GM21737 (cell line): ENCODE results near the gene EREG.
"Not testable (repeated sequence)": the region's sequence is repeated elsewhere in the genome, so short reads cannot be mapped to it uniquely, and the experiment has no call there.

Experiments used
- ATAC-seq: cut with Tn5 transposase; IDR thresholded peaks from one replicate; pipeline ENCODE4 v1.9.1; 2021; ENCODE audit warnings: mild to moderate bottlenecking, moderate library complexity; ENCODE audit not compliant: unreplicated experiment

The EREG gene

DNA sequence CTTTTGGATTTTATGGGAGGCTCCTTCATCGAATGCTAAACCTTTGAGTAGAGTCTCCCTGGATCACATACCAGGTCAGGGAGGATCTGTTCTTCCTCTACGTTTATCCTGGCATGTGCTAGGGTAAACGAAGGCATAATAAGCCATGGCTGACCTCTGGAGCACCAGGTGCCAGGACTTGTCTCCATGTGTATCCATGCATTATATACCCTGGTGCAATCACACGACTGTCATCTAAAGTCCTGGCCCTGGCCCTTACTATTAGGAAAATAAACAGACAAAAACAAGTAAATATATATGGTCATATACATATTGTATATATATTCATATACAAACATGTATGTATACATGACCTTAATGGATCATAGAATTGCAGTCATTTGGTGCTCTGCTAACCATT, 21.2 kb downstream of the EREG start:
- ATAC-seq = no peak

DNA sequence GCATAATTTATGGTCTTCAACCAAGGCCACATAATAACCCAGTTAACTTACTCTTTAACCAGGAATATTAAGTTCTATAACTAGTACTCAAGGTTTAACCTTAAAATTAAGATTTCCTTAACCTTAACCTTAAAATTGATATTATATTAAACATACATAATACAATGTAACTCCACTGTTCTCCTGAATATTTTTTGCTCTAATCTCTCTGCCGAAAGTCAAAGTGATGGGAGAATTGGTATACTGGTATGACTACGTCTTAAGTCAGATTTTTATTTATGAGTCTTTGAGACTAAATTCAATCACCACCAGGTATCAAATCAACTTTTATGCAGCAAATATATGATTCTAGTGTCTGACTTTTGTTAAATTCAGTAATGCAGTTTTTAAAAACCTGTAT, 22.8 kb downstream of the EREG start:
- ATAC-seq = no peak

DNA sequence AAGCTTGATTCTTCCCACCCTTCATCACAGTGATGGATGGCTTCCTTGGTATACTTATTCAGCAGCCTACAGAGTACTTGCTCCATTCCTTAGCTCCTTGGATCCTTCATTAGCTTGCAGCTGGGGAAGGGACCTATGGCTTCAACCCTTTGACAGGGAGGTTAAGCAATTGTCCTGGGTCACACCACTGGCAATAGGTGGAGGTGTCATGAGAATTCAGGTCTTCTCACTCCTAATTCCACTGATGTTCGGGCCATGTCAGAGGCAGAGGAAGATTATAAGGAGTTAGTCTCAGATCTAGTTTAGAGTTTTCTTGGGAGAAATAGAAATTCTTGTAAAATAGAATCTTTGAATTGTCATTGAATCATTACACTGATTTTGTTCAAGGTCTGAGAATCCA, 24.5 kb downstream of the EREG start:
- ATAC-seq = no peak

DNA sequence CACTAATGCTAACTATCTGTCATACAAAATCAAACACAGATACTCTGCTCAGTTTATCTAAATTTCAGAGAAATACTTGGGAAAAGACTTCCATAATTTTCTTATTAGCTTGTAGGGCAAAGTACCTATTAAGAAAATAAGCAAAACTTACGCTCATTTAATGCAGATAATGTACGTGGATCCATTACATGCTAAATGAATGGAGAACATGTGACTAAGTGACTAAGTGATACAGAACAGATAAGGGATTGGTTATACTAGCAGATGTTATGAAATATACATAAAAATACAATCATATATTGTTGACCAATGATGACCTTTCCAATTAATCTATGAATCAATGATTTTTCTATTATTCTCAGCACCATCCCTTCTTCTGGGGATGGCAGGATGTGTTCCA, 25.7 kb downstream of the EREG start:
- no peak for ATAC-seq

DNA sequence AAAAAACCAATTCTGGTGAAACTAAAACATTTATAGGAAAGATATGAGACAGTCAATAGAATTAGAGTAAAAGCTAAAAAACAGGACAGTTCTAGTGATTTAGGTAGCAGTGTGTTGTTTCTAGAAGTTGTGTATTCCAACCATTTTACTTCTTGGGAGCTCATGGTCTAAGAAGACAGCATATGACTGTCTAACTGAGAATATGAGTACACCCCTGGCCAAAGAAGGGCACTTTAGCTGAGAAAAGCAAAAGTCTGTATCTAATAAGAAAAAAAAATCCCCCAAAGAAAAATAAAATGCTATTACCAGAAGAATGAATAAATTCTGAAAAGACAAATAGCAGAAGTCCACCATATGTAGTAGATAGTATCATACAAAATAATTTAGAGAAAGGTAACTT, 26.4 kb downstream of the EREG start:
- ATAC-seq = no peak

DNA sequence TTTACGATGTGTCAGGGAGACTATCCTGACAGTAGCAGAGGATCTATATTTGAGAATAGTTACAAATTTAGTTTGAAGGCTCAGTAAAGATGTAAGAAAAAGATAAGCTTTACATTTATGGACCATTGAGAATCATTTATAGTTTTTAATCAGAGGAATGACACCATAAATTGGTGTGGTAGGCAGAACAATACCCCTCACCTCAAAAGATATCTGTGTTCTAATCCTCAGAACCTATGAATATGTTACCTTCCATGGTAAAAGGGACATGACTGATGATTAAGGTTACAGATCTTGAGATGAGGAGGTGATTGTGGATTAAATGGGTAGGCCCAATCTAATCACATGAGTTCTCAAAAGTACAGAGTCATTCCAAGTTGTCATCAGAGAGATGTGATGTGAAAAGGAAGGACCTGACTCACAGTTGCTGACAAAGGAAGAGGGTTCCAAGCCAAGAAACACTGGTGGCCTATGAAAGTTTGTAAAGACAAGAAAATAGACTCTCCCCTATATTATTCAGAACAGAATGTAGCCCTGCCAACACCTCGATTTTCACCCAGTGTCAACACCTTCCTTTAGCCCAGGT, 27.0 kb downstream of the EREG start:
- ATAC-seq = no peak

DNA sequence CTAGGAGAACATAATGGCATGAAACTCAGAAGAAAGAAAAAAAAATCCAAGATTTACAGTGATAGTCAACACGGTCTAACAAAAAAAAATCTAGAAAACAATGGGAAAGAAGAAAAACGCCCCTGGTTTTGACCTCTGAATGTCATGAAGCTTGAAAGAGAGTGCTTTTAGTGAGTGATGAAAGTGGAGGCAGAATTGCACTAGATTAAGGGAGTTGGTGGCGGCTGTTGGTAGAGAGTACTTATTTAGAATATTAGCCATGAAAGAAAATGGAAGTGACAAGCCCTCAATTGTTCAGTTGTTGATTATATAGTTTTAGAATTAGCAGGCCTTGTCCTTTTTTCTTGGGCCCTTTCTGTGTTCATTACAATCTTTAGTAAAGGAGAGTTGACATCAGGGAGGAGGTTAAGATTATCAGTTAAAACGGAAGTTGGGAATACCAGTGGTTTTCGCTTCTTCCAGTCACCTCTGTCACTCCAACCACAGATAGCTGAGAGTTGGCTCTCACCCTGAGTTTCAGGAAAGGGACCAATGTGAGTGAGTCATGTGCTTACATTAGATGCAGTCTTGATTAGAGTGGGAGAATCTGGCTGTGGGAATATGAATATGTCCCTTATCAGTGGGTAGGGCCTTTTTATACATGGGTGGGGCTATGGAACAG, 29.7 kb downstream of the EREG start:
- ATAC-seq = no peak

DNA sequence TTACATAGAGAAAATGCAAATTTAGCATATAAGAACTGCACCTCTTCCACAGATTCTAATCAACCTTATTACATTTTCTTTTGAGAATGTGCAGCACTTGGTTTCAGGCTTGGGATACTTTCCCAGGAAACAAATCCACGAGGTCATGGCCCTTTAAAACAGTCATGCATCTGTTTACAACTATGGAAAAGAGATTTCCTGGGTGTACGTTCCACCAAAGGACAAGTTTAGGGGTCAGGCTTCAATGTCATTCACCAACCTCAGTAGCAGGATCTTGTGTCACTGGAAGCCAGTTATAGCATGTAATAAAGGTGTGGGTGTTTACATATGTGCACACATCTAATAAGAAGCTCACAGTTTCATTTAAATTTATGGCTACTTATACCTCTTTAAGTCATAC, 30.7 kb downstream of the EREG start:
- no peak for ATAC-seq

DNA sequence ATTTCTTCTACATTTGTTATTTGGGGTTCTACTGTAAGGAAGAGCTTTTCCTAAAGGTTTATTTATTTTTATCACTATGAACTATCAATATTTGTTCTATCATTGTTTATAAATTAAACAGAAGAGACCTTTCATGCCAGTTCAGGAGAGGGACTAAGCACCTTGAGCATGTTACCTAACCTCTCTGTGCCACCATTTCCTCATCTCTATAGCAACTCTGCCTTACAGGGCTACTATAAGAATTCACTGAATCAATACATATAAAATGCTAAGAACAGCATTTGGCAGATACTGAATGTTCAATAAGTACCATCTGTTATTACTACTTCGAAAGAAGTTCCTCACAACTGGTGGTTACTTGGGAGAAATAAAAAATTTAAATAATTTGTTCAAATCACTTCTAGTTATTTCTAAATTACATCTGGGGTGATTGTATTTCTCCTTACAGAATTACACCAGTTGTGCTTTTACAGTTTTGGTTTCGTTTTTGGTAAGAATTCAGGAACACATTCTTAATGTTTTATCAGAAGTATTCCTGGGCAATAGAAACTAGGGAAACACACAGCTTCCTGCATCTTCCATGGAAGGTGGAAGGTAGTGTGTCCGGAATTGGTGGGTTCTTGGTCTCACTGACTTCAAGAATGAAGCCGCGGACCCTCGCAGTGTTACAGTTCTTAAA, 32.9 kb downstream of the EREG start:
- no peak for ATAC-seq

DNA sequence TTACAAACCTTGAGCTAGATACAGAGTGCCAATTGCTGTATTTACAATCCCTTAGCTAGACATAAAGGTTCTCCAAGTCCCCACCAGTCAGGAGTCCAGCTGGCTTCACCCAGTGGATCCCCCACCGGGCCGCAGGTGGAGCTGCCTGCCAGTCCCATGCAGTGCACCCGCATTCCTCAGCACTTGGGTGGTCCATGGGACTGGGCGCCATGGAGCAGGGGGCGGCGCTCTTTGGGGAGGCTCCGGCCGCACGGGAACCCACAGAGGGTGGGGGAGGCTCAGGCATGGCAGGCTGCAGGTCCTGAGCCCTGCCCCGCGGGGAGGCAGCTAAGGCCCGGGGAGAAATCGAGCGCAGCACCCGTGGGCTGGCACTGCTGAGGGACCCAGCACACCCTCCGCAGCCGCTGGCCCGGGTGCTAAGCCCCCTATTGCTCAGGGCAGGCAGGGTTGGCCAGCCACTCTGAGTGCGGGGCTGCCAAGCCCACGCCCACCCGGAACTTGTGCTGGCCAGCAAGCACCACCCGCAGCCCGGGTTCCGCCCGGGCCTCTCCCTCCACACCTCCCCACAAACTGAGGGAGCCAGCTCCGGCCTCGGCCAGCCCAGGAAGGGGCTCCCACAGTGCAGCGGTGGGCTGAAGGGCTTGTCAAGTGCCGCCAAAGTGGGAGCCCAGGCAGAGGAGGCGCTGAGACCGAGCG, 34.1 kb downstream of the EREG start:
- ATAC-seq = not testable (repeated sequence)

DNA sequence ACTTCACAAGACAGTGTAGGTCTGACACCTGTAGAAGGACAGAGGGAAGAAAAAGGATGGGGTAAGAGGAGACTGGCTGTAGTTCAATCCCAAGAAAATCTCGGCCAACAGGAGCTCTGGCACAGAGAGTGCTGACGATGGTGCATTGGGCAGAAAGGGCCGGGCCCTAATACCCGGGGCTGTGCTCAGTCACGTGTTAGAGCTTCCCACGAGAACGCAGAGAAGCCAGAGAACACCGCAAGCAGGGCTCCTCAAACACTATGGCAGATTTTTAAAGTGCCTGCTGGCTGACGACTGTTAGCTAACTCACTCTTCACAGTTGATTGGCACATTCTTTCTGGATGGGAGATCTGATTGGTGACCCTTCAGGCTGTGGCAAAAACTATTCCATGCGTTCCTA, 35.5 kb downstream of the EREG start:
- no peak for ATAC-seq

DNA sequence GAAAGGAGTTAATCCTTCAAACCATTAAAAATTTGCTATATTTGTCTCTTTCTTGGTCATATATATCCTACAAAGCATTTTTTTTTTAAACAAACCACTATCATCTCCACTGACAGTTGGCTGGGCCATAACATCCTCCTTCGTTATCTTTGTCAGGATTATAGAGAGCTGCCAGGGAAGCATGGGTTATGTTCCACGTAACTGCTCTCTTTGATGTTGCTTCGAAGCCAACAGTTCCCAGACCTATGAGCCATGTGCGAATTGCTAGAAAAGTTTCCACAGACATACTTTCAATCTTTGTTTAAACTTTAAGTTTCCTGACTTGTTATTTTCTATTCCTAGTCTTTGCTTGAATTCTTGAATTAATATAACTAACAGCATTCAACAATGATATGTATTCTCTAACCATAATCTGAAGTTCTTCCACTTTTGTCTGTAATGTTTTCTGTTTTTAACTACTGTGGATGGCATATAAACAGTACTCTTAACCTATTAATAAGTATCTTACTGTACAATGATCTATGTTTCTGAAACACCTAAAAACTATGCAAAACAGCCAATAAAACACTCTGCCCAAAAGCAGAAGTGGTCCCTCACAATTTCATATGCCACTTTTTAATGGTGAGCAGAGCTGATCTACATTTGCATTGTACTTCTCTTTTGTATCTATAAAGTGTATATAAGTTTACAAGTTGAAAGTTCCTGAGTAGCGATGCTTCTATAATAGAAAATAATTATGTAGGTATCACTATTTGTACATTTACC, 37.9 kb downstream of the EREG start:
- peak; percentile 86 for ATAC-seq

DNA sequence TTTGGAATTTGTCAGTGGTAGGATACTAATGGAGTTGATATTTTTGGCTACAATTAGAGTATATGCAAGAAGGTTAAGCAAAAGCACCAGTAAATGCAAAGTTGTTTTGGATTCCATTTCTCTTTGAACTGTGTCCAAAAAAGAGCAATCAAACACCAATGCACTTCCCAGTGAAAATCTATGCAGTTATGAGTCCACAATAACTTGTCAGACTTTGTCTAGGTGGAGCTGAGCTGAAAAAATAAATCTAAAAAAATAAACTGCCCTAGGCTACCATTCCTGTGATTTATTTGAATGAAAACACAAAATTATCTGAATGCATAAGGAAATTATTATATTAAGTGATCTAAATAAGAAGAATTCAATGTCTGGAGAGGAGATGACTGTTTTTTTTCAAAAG, 42.9 kb downstream of the EREG start:
- no peak for ATAC-seq

DNA sequence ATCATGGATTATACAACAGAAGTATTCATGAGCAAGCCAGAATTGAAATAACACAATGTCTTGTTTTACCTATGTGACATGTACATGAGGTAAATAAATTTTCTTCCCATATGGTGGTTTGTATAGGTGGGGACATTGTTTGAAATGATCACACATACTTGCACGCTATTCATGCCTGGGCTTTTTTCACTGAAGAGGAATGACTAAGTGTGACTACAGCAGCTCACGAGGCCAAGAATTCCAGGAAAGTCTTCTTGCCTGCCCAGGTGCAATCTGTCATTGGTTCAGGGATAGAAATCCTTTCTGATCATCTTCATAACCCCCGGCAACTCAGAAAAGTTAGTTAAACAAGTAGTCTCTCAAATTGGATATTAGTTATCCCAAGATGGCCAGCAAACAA, 43.7 kb downstream of the EREG start:
- no peak for ATAC-seq

DNA sequence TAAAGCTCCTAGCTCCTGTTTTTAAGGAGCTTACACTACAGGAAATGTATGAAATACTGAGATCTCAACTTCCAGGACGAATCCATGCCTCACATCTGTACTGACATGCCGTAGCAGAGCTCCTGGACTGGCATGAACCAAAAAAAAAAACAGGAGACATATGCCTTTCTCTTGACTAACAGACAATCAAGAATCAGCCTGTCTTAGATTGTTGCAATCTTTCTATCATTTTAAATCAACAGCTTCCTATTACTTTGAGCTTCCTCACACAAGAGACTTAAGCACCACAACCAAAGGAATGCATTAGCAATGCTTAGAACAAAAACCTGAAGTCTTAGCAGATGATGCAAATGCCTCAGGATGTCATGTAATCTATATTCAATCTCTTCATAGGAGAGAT, 45.3 kb downstream of the EREG start:
- no peak for ATAC-seq

DNA sequence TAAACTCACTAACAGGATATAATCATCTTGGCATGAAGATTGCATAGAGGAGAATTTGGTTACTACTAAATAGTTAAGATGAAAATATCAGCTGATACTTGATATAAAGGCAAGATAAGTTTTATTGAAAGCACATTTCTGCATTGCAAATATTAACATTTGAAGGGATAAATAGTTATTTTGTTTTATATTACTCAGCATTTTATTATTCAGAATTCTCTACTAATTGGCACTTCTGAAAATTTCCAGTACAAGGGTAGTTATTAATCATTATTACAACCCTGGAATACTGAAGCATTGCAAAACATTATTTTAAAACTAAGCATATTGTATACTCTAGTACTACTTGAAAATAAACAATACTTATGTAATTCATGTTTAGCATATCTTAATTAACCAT, 47.3 kb downstream of the EREG start:
- ATAC-seq = no peak

DNA sequence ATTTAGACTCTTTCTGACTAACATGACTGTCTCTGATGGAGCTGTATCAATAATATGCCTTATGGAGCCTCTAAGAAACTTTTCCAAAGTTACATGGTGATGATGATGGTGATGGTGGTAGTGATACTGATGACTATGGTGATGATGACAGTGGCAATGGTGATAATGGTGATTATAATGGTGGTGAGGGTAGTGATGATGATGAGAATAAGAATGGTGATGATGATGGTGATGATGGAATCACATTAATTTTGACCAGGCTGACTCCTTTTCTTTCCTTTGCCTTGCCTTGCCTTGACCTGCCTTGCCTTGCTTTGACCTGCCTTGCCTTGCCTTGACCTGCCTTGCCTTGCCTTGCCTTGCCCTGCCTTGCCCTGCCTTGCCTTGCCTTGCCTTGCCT, 48.3 kb downstream of the EREG start:
- no peak for ATAC-seq

DNA sequence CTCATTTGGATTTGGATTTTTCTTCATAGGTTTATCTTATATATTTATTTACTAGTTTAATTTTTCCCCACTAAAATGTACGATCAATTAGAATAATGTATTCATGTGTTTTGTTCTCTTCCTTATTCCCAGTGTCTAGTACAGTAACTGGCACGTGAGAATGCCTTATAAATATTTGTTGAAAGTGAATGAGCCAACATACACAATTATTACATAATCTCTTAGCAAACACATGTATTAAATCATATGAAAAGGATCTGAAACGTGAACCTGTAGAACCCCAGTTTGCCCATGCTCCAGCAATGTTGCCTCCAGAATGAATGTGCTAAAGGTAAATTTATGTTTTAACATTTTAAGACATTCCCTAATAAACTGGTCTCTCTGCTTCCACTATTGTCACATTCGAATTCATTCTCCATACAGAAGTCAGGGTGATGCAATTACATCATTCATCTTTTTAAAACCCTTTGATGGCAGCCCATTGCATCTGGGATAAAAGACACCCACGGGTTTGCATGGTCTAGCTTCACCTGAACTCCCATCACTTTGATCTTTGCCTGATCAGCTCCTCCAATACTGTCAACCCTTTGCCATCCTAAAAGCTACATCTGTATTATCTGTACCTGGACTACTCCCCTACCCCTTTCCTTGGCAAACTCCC, 49.3 kb downstream of the EREG start:
- no peak for ATAC-seq

DNA sequence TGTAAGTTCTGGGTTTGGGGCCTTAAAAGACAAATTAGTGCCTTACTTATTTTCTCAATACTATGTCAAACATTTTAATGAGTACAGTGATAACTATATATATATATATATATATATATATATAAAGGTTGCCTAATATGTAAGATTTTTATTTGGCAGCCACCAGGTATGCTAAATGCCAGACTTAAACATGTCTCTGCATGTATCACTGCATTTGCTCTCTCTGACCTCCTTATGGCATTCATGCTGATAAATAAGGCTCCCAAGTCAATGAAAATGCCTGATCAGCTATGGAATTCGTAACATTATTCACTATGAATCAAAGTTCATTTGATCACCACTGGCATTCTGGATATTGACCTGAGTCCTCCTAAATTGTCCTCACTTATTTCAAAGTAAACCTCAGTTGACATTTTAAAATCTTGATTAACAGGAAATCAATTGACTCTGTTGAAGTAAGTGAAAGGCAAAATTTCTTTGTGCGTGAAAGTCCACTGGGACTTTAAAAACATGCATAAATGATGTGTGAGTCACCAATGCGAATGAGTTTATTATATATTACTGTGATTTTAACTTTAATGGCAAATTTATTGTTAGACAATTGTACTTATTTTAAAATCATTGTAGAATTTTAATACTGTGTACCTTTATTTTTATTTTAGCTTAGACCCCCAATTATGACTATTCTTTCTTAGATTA, 50.8 kb downstream of the EREG start:
- ATAC-seq = no peak

DNA sequence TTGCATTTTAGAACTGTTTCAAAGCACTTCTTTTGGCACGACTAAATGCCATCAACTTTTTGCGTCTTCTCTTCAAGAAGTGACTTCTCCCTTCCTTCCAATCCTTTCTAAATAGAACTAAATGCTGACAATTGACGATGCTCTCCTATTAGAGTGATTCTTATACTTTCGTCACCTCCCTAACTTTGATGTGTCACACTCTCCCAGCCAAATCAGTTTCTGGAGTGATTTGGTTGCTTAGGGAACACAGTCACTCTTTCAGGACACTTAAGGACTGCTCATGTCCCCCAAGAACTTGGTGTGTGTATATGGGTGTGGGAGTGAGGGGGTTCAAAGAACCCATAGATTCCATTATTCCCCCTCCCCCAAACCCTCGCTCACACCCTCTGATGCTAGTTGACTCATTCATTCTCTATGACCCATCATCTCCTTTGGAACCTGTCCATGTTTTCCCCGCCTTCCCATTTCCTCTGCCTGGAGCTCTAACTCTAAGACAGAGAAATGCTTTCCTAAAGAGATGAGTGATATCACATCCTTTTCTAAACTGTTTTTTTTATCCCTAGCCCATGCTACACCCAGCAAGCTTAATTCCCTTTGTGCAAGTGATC, 53.2 kb downstream of the EREG start:
- ATAC-seq = no peak
